ENCODE measurements around the gene RPLP1. TPM values are rescaled to one million over a fixed set of nuclear protein-coding genes. Genes with fewer than 3 reads are reported as not detected.

Gene RPLP1
- total RNA-seq, 1 experiment from 2014 or later, result 1,535 TPM

- Mint-ChIP-seq H3K27ac (ENCODE audit: unreplicated experiment) (peak within 1 kb of the TSS; percentile 87), H3K27me3 (ENCODE audit: unreplicated experiment) (no peaks in the 10 kb centered on the region), H3K4me3 (ENCODE audit: low read depth, unreplicated experiment) (peak within 1 kb of the TSS; percentile 80), H3K9me3 (ENCODE audit: low read depth, unreplicated experiment) (no peaks in the 10 kb centered on the region), H3K4me1 (ENCODE audit: low read depth, unreplicated experiment) (peaks cover 16% of the 10 kb centered on the region), H3K36me3 (ENCODE audit: insufficient read depth, unreplicated experiment) (peaks cover 26% of the 10 kb centered on the region)
- intact Hi-C loops (cut with micrococcal nuclease; ENCODE audit: unreplicated experiment), result no loop called here
- no TSS peak for BruUV-seq (replicated peaks)
- CTCF ChIA-PET, result interaction anchor here (0.7 to 1.6 kb wide), 2 partner anchors 38 to 49 kb away, joined by 3 to 6 read pairs; partner anchors contain the start of gene RPLP1
- peak; percentile 97 for DNase-seq
- no peak for TF ChIP-seq CTCF (IDR thresholded peaks at IDR 0.05; ENCODE audit: unreplicated experiment)
These were observed 38.6 kb upstream of the RPLP1 start, which contains the start of gene KIF23 for GRCh38 chr15:69413822-69414700. Gene KIF23 (plus strand): TSS chr15:69414349. CDS start chr15:69414466, 117 bp downstream.

GRCh38 chr15:69414701-69415167 lies 37.9 kb upstream of the RPLP1 start:
- Mint-ChIP-seq H3K4me3 (ENCODE audit: low read depth, unreplicated experiment) (peak overlapping the region; percentile 80), H3K4me1 (ENCODE audit: low read depth, unreplicated experiment) (peaks cover 16% of the 10 kb centered on the region), H3K27me3 (ENCODE audit: unreplicated experiment) (no peaks in the 10 kb centered on the region), H3K27ac (ENCODE audit: unreplicated experiment) (peak overlapping the region; percentile 69), H3K36me3 (ENCODE audit: insufficient read depth, unreplicated experiment) (peaks cover 33% of the 10 kb centered on the region), H3K9me3 (ENCODE audit: low read depth, unreplicated experiment) (no peaks in the 10 kb centered on the region)
- intact Hi-C loops (cut with micrococcal nuclease; ENCODE audit: unreplicated experiment), result loop anchor here (5.0 kb wide), 1 partner anchor 38 kb away; the partner anchor contains the start of gene RPLP1
- BruUV-seq (replicated peaks), result no TSS peak
- CTCF ChIA-PET, result interaction anchor here (0.6 to 1.6 kb wide), 2 partner anchors 17 to 48 kb away, joined by 4 to 6 read pairs; no protein-coding TSS in a partner anchor
- no peak for TF ChIP-seq CTCF (IDR thresholded peaks at IDR 0.05; ENCODE audit: unreplicated experiment)
- peak; percentile 72 for DNase-seq

GRCh38 chr15:69415381-69415780 lies 37.2 kb upstream of the RPLP1 start:
- Mint-ChIP-seq H3K4me1 (ENCODE audit: low read depth, unreplicated experiment) (peaks cover 16% of the 10 kb centered on the region), H3K36me3 (ENCODE audit: insufficient read depth, unreplicated experiment) (peaks cover 40% of the 10 kb centered on the region), H3K4me3 (ENCODE audit: low read depth, unreplicated experiment) (peak overlapping the region; percentile 80), H3K27me3 (ENCODE audit: unreplicated experiment) (no peaks in the 10 kb centered on the region), H3K9me3 (ENCODE audit: low read depth, unreplicated experiment) (no peaks in the 10 kb centered on the region), H3K27ac (ENCODE audit: unreplicated experiment) (peak overlapping the region; percentile 69)
- TSS peak; percentile 74 for BruUV-seq (replicated peaks)
- intact Hi-C loops (cut with micrococcal nuclease; ENCODE audit: unreplicated experiment), result loop anchor here (5.0 kb wide), 1 partner anchor 37 kb away; the partner anchor contains the start of gene RPLP1
- no peak for TF ChIP-seq CTCF (IDR thresholded peaks at IDR 0.05; ENCODE audit: unreplicated experiment)
- CTCF ChIA-PET, result interaction anchor here (0.6 to 1.6 kb wide), 2 partner anchors 17 to 47 kb away, joined by 4 to 6 read pairs; no protein-coding TSS in a partner anchor
- no peak for DNase-seq

GRCh38 chr15:69417581-69417980 lies 35.0 kb upstream of the RPLP1 start:
- Mint-ChIP-seq H3K36me3 (ENCODE audit: insufficient read depth, unreplicated experiment) (peaks cover 52% of the 10 kb centered on the region), H3K4me3 (ENCODE audit: low read depth, unreplicated experiment) (no peak overlapping the region), H3K27ac (ENCODE audit: unreplicated experiment) (no peak overlapping the region), H3K9me3 (ENCODE audit: low read depth, unreplicated experiment) (no peaks in the 10 kb centered on the region), H3K4me1 (ENCODE audit: low read depth, unreplicated experiment) (peaks cover 16% of the 10 kb centered on the region), H3K27me3 (ENCODE audit: unreplicated experiment) (no peaks in the 10 kb centered on the region)
- no peak for TF ChIP-seq CTCF (IDR thresholded peaks at IDR 0.05; ENCODE audit: unreplicated experiment)
- intact Hi-C loops (cut with micrococcal nuclease; ENCODE audit: unreplicated experiment), result loop anchor here (5.0 kb wide), 1 partner anchor 35 kb away; the partner anchor contains the start of gene RPLP1
- TSS peak; percentile 0 for BruUV-seq (replicated peaks)
- CTCF ChIA-PET, result no interaction called here
- no peak for DNase-seq
